GM12801 (cell line): ENCODE measurements around the gene KRTAP2-1.
"Not testable (repeated sequence)": the region's sequence is repeated elsewhere in the genome, so short reads cannot be mapped to it uniquely, and the experiment has no call there.

Experiments used
- TF ChIP-seq, protein P1 (sequence below): IDR thresholded peaks from one replicate; pipeline ENCODE4 v1.5.1; 2011; ENCODE audit warnings: control low read depth; ENCODE audit not compliant: insufficient read length; ENCODE audit errors: extremely low read depth

Gene KRTAP2-1

GRCh38 chr17:41001795-41002194, 45.3 kb downstream of the KRTAP2-1 start:
- TF ChIP-seq, protein P1, sequence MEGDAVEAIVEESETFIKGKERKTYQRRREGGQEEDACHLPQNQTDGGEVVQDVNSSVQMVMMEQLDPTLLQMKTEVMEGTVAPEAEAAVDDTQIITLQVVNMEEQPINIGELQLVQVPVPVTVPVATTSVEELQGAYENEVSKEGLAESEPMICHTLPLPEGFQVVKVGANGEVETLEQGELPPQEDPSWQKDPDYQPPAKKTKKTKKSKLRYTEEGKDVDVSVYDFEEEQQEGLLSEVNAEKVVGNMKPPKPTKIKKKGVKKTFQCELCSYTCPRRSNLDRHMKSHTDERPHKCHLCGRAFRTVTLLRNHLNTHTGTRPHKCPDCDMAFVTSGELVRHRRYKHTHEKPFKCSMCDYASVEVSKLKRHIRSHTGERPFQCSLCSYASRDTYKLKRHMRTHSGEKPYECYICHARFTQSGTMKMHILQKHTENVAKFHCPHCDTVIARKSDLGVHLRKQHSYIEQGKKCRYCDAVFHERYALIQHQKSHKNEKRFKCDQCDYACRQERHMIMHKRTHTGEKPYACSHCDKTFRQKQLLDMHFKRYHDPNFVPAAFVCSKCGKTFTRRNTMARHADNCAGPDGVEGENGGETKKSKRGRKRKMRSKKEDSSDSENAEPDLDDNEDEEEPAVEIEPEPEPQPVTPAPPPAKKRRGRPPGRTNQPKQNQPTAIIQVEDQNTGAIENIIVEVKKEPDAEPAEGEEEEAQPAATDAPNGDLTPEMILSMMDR = no peak

GRCh38 chr17:40999563-40999962, 47.6 kb downstream of the KRTAP2-1 start, which contains the start of gene KRTAP3-2:
Gene KRTAP3-2, minus strand, starts transcription at chr17:40999906. Its CDS starts 53 bp downstream, at chr17:40999853.
- TF ChIP-seq, protein P1 = not testable (repeated sequence)

DNA sequence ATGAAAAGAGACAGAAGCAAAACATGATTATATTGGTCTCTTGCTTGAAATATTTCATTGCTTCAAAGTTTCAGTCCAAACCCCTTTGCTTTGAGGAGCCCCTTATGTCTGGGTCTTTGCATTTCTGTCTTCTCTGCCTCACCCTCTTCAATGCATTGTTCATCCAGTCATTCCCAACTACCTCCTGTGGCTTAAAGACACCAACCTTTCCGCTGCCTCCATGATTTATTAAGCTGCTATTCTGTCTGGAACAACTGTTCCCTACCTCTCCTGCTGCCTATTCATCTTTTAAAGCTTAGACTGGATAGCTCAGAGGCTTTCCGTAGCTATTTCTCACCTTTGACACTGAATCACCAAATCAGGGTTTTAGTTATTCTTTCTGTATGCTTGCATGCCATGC, 49.8 kb downstream of the KRTAP2-1 start:
- TF ChIP-seq, protein P1 = no peak

DNA sequence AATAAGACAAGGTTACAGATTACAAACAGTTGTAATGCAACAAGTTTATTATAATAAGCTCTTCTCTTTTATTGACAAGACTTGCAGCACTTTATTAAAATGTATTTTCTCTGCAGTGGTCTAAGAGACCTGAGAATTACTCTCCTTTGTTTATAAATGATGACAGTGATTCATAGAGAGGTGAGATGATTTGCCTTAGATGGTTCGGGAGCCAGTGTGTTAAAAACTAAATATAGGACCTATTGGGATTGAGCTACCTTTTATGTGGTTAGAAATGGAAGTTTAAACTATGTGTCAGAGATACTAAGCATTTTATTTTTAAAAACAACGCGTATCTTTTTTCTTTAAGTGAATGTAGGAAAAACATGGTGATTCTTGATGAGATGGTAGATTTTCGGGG, 50.3 kb downstream of the KRTAP2-1 start:
- TF ChIP-seq, protein P1 = no peak
